GM12872 (cell line): Measurements from ENCODE around the gene DIP2B.

ENCODE experiments used
- CTCF ChIP-seq: IDR thresholded peaks from 3 replicates; pipeline ENCODE4 v1.5.1; 2011; ENCODE audit warnings: low read depth, mild to moderate bottlenecking, low read length, moderate library complexity; ENCODE audit not compliant: insufficient read depth

The DIP2B gene

GRCh38 chr12:50603817-50604639, 99.2 kb downstream of the DIP2B start:
- TF ChIP-seq CTCF = no peak

GRCh38 chr12:50604640-50604920, 99.8 kb downstream of the DIP2B start:
- no peak for TF ChIP-seq CTCF

GRCh38 chr12:50606675-50607375, 102.0 kb downstream of the DIP2B start:
- TF ChIP-seq CTCF = no peak

GRCh38 chr12:50609292-50609874, 104.6 kb downstream of the DIP2B start:
- TF ChIP-seq CTCF = no peak

- no peak for TF ChIP-seq CTCF
Observed at GRCh38 chr12:50610171-50610570, 105.4 kb downstream of the DIP2B start.

- TF ChIP-seq CTCF = no peak
Observed at GRCh38 chr12:50611021-50611744, 106.4 kb downstream of the DIP2B start.

- no peak for TF ChIP-seq CTCF
Observed at GRCh38 chr12:50612882-50613281, 108.1 kb downstream of the DIP2B start.
